ENCODE results near the gene TNK2. TPM values are rescaled to one million over a fixed set of nuclear protein-coding genes. Genes with fewer than 3 reads are reported as not detected.

TNK2 gene
- total RNA-seq, 1 donor = 10.8 TPM

DNA sequence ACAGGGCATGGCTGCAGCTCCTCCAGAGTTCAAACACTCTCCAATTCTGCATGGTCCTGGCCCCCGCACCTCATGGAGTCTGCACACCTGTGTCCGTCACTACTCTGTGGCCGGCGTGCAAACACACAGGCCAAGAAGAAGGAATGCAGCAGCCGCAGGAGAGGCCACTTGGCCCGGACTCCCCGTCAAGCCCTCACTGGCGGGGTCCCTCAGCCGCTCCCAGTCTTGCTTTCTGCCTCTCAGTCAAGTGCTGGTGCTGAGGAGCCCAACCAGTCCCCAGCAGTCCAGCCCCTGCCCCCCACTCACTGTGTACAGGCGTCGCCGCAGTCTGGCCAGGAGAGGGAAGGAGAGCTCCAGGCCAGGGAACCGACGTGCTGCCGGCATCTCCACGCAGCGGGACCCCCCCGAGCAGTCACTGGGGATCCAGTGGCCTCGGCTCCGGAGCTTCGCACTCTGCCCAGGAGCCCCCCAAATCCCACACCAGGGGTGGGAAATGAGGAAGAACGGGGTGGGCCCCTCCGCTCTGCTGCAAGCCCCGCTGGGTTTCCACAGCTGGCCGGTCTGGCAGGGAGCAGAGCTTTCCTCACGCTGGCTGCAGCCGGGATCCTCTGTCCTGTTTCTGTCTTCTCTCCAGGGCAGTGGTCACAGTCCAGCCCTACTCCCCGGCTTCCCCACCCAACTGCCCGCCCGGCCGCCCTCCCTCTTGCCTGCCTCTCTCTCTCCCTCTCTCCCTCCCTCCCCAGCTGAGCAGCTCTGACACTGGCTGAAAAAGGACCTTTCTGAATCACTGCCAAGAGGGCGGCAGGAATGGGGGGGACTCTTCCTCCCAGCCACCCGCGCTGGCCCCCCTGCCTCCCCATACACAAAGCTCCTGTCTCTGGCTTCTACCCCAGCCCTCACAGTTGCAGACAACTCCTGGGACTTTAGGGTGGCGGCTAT, 16.0 kb downstream of the TNK2 start:
- DNase-seq (ENCODE audit: low read depth) = peak; percentile 83
- H3K4me3 ChIP-seq (ENCODE audit: low read depth, low read length) = peak overlapping the region; percentile 63
- TF ChIP-seq, protein P1, sequence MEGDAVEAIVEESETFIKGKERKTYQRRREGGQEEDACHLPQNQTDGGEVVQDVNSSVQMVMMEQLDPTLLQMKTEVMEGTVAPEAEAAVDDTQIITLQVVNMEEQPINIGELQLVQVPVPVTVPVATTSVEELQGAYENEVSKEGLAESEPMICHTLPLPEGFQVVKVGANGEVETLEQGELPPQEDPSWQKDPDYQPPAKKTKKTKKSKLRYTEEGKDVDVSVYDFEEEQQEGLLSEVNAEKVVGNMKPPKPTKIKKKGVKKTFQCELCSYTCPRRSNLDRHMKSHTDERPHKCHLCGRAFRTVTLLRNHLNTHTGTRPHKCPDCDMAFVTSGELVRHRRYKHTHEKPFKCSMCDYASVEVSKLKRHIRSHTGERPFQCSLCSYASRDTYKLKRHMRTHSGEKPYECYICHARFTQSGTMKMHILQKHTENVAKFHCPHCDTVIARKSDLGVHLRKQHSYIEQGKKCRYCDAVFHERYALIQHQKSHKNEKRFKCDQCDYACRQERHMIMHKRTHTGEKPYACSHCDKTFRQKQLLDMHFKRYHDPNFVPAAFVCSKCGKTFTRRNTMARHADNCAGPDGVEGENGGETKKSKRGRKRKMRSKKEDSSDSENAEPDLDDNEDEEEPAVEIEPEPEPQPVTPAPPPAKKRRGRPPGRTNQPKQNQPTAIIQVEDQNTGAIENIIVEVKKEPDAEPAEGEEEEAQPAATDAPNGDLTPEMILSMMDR (IDR thresholded peaks at IDR 0.05; ENCODE audit: insufficient read depth, low read length) = peak; percentile 24

DNA sequence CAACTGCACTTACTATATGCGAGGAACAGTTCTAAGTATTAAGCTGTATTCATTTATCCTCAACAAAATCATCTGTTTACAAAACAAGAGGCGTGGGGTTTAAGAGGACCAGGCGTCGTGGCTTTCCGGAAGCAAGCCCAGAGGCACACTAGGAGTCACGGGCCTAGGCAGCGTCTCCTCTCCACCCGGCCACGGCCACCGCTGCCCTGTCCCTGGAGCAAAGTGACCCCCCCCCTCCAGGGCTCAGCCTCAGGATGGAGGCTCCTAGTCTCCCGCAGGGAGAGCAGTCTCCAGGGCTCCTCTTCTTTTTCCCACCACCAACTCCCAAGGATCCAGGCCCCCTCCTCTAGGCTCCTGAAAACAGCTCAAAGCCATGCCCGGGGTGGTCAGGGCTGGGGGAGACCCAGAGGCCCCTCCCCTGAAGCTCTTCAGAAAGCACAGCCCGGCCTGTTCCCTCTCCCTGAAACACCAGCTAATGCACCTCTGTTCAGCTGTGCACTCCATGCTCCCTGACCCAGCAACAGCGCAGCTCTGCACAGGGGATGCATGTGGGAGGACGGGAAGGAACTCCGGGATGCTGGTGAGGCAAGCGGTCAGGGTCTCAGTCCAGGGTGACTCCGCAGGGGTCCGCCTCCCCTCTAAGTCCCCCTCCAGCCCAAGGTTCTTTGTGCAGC, 16.8 kb downstream of the TNK2 start:
- H3K4me3 ChIP-seq (ENCODE audit: low read depth, low read length) = peak overlapping the region; percentile 63
- TF ChIP-seq, protein P1 (IDR thresholded peaks at IDR 0.05; ENCODE audit: insufficient read depth, low read length) = no peak
- no peak for DNase-seq (ENCODE audit: low read depth)

DNA sequence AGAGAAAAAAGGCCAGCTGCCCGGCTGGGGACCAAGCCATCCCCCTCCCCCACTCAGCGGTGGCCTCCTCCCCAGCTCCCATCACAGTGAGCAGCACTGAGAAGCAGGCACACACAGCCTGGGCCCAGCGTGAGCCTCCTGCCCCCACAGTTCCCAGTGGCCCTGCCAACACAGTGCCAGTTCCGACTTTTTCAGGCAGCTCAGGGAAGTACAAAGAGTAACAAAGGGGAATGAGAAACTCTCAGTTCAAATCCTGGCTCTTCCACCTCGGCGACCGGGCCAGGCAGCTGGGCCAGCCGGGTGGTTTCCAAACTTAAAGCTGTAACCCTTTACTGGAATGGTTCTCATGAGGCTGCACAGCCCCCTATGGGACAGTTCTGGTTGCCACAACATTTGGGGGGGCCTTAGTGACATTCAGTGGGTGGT, 18.5 kb downstream of the TNK2 start:
- DNase-seq (ENCODE audit: low read depth) = no peak
- peak overlapping the region; percentile 22 for H3K4me3 ChIP-seq (ENCODE audit: low read depth, low read length)
- TF ChIP-seq, protein P1 (IDR thresholded peaks at IDR 0.05; ENCODE audit: insufficient read depth, low read length) = no peak

DNA sequence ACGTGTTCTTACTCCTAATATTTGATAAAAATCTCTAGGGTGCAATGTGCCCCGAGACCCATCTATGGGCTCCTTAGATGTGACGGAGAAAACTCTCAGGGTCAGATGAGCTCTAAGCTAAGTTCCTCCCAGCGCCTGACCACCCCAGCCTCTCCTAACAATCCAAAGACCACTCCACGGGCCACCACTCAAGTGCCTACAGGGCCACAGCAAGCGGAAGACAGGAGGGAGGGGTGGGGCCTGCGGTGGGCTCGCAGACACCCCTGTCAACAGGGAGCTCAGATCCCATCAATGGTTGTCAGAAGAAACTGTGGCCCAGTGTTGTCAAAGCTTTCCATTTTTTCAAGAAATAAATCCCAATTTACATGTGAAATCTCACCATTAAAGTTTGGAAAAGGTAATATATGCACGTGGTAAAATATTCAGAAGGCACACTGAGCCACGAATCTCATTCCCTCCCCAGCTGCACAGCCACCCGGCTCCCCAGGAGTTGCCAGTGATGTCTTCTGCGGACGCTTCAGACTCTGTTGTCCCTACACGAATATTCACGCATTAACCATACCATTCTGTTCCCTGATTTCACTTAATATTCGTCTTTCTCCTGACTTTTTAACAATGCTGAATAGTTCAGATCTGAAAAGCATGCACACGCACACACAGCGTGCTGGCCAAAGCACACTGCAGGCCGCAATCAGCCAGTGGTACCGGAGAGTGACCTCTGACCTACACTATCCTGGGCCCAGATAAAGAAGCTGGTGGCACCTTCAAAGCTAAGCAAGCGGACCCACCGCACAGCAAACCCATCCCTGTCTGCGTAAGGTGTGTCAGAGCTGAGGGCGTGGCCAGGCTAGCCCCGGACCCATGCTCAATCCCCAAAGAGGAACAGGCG, 19.1 kb downstream of the TNK2 start:
- TF ChIP-seq, protein P1 (IDR thresholded peaks at IDR 0.05; ENCODE audit: insufficient read depth, low read length) = no peak
- no peak overlapping the region for H3K4me3 ChIP-seq (ENCODE audit: low read depth, low read length)
- no peak for DNase-seq (ENCODE audit: low read depth)

DNA sequence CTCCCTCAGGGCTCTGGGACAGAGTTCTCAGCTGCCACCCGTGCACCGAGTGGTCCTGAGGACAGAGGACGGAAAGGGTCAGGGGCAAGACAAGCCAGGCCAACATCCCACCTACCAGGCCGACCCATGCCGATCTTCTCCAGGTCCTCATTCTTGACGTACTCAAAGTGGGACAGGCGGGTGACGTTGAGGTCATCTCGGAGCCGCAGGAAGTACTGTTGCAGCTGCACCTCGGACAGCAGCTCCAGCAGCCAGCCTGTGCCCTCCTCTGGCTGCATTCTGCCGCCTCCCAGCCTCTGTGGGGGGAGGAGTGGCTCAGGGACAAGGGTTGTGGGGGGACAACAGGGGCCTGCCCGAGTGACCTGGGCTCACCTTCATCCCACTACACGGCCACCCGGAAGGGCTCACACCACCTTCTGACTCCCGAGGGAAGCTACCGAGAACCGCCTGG, 20.0 kb downstream of the TNK2 start:
- no peak for DNase-seq (ENCODE audit: low read depth)
- TF ChIP-seq, protein P1 (IDR thresholded peaks at IDR 0.05; ENCODE audit: insufficient read depth, low read length) = no peak

DNA sequence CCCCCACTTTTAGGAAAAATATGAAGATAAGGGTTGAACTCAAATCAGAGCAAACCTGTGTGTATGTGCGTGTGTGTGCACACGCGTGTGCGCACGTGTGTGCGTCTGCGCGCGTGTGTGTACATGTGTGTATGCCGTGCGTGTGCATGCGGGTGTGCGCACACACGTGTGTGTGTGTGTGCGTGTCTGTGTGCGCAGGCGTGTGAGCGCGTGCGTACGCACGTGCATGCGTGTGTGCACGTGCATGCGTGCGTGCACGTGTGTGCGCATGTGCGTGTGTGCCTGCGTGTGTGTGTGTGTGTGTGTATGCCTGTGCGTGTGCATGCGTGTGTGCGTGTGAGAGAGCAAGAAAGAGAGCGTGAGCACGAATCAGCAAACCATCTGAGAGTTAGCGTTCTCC, 20.7 kb downstream of the TNK2 start:
- DNase-seq (ENCODE audit: low read depth) = no peak
- TF ChIP-seq, protein P1 (IDR thresholded peaks at IDR 0.05; ENCODE audit: insufficient read depth, low read length) = no peak
- H3K4me3 ChIP-seq (ENCODE audit: low read depth, low read length) = no peak overlapping the region

More for the DNA sequence above, 20.0 kb downstream of the TNK2 start:
- no peak overlapping the region for H3K4me3 ChIP-seq (ENCODE audit: low read depth, low read length)

Measured in fibroblast of the aortic adventitia (primary cell).